NK-92 treated with Interleukin-12 subunit alpha and Interleukin-12 subunit beta, amount 100 ng/mL, for 24 hours (cell line): ENCODE measurements around the gene SUMO2.

Experiments used
- DNase-seq: peaks from one replicate; lab custom pipeline; 2025; lab: John Stamatoyannopoulos, UW

SUMO2 gene

DNA sequence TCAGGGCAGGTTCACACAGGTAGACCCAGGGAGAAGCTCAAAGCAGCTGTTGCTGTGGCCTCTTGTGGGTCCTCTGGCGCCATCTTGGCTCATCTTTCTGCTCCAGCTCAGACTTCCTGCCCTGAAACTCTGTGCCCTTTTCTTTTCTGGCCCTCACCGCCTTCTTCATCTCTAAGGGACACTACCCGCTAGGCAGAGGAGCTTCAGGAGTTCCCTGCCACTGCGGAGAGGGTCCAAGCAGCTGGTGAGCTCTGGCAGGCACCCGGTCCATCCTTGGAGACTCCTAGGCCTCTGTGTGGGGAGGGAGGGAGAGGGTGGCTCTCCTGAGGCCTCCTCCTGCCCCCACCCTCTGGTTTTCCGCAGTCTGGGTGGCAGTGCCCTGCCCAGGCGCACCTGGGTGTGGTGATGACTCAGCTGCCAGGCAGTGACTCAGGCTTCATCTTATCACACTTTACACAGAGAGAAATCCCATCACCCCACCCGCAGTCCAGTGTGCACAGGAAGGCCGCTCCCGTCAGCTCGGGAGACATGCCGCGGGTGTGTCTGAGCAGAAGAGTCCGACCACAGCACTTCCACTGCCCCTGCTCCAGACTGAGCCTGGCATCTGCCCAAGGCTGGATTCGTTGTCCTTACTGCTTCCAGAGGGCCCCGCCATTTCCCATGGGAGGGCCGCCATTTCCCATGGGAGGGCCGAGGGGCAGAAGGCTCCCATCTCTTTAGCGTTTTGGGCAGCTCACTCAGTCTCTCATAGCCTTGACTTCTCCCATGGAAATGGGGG is 58.5 kb downstream of the SUMO2 start:
- DNase-seq, result no peak

DNA sequence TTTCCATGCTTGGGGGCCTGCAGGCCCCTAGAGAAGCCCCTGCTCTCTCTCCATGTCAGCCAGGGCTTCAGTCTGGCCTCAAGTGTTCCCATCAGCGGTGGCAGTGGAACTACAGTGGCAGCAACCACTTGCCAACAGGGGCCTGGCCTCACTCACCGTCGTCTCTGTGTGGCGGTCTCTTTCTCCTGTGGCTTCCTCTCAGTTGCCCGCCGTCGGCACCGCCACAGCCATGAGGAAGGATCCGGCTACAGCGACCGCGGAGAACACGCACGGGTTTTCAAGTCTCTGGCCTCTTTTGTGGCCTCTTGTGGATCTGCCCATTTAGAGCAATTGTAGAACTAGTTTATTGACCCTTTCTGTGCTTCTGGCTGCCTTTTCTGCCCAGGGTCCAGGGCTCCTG is 64.5 kb downstream of the SUMO2 start:
- no peak for DNase-seq

DNA sequence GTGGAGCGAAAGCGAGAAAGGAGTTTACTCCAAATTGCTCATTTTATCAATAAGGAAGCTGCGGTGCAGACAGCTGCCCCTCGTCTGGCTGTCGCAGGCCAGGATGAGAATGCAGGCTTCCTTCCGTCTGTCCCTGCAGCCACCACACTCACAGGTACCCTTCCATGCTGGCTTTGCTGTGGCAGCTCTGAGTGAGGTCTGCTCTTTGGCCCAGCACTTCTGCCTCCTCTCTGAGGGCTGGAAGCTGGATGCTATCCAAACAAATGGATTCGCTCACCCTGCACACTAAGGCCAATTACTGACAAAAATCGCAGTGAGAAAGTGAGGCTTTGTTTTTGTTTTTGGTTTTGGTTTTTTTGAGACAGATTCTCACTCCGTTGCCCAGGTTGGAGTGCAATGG is 66.0 kb downstream of the SUMO2 start:
- DNase-seq, result no peak
